PFSK-1 (cell line): Measurements from ENCODE around the gene HINT2.

ENCODE experiments used
- FOXP2 ChIP-seq: optimal IDR thresholded peaks from 2 replicates; pipeline ENCODE3; 2011; ENCODE audit warnings: borderline replicate concordance, control low read depth, inconsistent platforms; ENCODE audit not compliant: insufficient read depth; ENCODE audit errors: extremely low read length, extremely low read depth
- POLR2AphosphoS5 ChIP-seq: IDR thresholded peaks from 2 replicates; pipeline ENCODE4 v1.6.1; 2012; ENCODE audit warnings: low read depth, mild to moderate bottlenecking, control low read depth, low read length, moderate library complexity
- REST ChIP-seq, 2 experiments: IDR thresholded peaks; 2 replicates each; pipeline versions ENCODE4 v1.6.1 to v1.8.0; 2011 to 2012; ENCODE audit warnings: low read depth in 2 of 2, low read length in 2 of 2, control low read depth in 1 of 2, inconsistent platforms in 1 of 2, mild to moderate bottlenecking in 1 of 2, moderate library complexity in 1 of 2; ENCODE audit not compliant: insufficient read depth in 1 of 2
- SIN3A ChIP-seq: IDR thresholded peaks from 2 replicates; pipeline ENCODE4 v1.6.1; 2012; ENCODE audit warnings: mild to moderate bottlenecking, low read length, moderate library complexity, borderline replicate concordance; ENCODE audit not compliant: insufficient read depth
- TAF1 ChIP-seq: IDR thresholded peaks from 2 replicates; pipeline ENCODE4 v1.6.1; 2012; ENCODE audit warnings: low read length, control low read depth, borderline replicate concordance; ENCODE audit not compliant: insufficient read depth

Gene HINT2

GRCh38 chr9:35813434-35814105 is 1.3 kb downstream of the HINT2 start:
- TF ChIP-seq SIN3A, result no peak
- no peak for TF ChIP-seq FOXP2
- no peak for TF ChIP-seq TAF1
- TF ChIP-seq POLR2AphosphoS5, result no peak
- no peak for TF ChIP-seq REST (IDR thresholded peaks at IDR 0.05; ENCODE audit: insufficient read depth in 1 of 2, low read depth in 2 of 2, low read length in 2 of 2)

GRCh38 chr9:35812025-35812602 is 2.7 kb downstream of the HINT2 start, which contains the start of gene SPAG8:
TSS of gene SPAG8 (minus strand) at chr9:35812262. CDS start at chr9:35812147, 115 bp downstream.
- TF ChIP-seq TAF1 (no peak), FOXP2 (no peak), SIN3A (no peak), REST (IDR thresholded peaks at IDR 0.05; ENCODE audit: insufficient read depth in 1 of 2, low read depth in 2 of 2, low read length in 2 of 2) (no peak), POLR2AphosphoS5 (no peak; the same call in 1 of the 2 replicates)

DNA sequence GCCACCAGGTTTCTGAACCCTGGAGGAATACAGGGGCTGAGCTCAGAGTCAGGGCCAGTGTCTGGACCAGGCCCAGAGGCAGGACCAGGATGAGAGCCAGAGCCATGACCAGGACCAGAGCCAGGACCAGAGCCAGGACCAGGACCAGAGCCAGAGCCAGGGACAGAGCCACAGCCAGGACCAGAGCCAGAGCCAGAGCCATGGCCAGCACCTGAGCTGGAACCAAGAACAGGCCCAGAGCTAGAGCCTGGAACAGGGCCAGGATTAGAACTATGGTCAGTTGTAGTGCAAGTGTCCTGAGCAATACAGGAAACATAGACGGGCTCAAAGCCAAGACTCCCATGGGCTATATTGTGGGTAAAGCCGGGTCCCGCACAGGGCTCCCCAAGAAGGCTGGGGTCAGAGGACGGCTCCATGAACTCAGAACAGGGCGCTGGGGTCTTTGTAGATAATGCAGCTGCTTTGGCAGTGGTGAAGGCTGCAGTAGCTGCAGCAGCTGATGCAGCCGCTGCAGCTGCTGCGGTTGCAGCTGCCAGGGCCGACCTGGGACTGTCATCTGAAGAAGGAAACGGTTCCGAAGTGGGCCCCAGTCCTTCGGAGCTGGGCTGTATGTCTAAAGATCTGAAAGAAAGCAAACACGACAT is 3.3 kb downstream of the HINT2 start:
- no peak for TF ChIP-seq SIN3A
- no peak for TF ChIP-seq REST (IDR thresholded peaks at IDR 0.05; ENCODE audit: insufficient read depth in 1 of 2, low read depth in 2 of 2, low read length in 2 of 2)
- no peak for TF ChIP-seq POLR2AphosphoS5
- TF ChIP-seq FOXP2, result no peak
- TF ChIP-seq TAF1, result no peak

DNA sequence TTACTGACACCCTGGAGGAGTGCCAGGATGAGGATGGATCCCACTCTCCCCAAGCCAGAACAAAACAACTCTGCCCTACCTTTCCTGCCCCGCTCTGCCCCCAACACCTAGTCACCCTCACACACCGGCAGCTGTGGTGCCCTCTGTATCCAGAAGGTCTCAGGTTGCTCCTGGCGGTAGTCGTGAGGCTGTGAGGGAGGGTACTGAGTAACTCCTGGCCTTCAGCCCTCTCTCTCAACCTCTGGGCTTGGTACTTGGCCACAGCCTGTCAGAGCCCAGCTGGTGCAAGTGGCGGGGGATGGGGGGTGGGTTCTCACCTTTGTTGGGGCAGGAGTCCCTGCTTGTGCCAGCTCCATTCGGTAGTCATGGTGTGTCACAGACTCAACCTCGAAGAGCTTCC is 4.7 kb downstream of the HINT2 start:
- TF ChIP-seq SIN3A (no peak), REST (IDR thresholded peaks at IDR 0.05; ENCODE audit: insufficient read depth in 1 of 2, low read depth in 2 of 2, low read length in 2 of 2) (no peak), TAF1 (no peak), POLR2AphosphoS5 (no peak), FOXP2 (no peak)
